NCI-H1105 (cell line): ENCODE measurements around the gene PGAM5.

Experiments used
- DNase-seq: peaks from one replicate; lab custom pipeline; 2025; lab: John Stamatoyannopoulos, UW

PGAM5 gene

GRCh38 chr12:132710405-132711079 is at the start of gene PGAM5:
PGAM5 (plus strand) TSS chr12:132710842; CDS start chr12:132710877, 35 bp downstream.
- DNase-seq: peak; percentile 86

- DNase-seq: no peak
Measured at GRCh38 chr12:132660996-132661395, 49.6 kb upstream of the PGAM5 start.

DNA sequence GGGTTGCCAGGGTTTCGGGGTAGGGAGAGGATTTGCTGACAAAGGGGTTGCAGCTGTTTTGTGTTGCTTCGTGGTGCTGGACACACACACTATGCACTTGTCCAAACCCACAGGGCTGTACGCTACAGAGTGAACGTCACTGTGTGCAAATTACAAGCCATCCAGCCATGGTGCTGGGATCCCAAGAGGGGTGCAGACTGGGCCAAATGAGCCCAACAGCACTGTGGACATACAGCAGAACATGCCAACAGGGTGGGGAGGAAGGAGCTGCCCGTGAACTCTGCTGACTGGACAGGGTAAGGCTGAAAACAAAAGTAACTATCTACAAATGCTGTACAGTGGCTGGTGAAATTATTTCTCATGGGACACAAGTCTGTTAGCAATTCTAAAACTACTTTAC is 48.7 kb upstream of the PGAM5 start:
- no peak for DNase-seq

- DNase-seq: no peak
Measured at GRCh38 chr12:132662901-132663755, 47.5 kb upstream of the PGAM5 start.

GRCh38 chr12:132664206-132665148 is 46.2 kb upstream of the PGAM5 start:
- DNase-seq: no peak

- DNase-seq: no peak
Measured at GRCh38 chr12:132665149-132665491, 45.5 kb upstream of the PGAM5 start.

DNA sequence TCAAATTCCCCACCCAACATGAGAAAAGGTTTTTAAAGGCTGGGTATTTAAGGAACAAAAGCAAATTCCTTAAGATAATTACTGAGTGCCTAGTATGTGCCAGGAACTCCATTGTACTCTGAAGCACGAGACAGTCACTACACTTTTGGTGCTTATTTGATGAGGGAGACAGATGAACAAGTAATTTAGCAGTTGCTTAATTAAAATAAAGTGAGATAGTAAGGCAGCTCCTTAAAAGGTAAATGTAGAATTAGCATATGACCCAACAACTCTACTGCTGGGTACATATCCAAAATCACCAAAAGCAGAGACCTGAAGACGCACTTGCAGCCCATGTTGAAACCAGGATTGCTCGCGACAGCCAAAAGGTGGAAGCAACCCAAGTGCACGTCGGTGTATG is 44.8 kb upstream of the PGAM5 start:
- DNase-seq: no peak

DNA sequence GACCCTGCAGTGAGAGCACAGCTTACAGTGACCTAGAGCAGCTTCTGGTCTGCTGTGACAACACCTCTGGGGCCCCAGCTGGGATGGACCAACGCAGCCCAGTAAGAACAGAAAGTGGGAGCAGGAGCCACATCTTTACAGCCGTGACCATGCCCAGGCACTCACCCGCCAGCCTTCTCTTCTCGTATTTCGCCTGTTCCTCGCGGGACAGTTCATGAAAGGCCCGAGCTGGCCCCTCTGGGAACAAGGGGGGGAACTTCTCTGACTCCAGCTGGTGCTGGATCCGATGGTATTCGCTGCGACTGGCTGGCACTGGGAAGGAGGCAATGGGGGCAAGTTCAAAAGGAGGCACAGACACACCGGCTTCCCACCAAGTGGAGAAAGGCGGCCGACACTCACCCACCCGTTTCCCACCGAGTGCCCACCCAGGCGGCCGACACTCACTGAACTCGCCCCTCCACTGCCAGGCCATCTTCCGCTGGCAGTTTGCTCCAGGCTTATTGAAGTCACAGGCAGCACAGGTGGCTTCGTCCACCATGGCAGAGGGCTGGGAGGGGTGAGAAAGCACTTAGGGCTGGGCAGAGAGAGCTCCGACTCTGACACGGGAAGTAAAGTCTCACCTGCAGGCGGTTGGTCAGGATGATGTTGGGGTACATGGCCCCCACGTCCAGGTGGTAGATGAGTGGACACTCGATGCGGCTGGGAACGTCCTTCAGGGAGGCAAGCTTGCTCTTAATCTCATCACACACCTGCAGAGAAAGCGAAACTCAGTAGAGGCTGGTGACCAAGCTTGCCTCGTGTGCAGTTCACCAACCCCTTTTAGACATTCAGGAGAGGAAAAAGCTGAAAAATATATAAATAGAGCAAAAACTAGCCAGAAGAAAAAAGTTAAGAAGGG is 42.2 kb upstream of the PGAM5 start:
- no peak for DNase-seq

DNA sequence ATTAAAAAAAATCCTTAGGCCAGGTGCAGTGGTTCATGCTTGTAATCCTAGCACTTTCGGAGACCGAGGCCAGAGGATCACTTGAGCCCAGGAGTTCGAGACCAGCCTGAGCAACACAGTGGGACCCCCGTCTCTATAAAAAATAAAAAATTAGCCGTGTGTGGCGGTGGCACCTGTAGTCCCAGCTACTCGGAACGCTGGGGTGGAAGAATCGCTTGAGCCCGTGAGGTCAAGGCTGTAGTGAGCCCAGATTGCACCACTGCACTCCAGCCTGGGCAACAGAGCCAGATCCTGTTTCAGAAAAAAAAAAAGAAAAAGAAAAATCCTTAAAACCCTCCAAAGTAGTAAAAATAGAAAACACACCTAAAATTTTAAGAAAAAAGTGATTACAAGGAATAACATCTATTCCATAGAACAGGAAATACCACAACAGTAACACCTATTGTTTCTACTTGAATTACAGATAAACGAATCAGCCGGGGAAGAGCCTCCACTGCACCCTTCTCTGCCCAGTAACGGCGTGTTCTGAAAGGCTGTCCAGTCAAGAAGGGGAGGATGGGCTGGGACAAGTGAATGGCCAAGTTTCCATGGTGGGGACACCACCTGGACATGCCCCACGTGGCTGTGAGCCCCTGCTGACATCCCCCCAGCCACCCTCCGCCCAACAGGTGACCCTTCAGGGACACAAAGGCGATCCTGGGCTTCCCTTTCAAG is 41.3 kb upstream of the PGAM5 start:
- no peak for DNase-seq

- DNase-seq: no peak
Measured at GRCh38 chr12:132672116-132672515, 38.5 kb upstream of the PGAM5 start.

GRCh38 chr12:132672678-132673077 is 38.0 kb upstream of the PGAM5 start:
- no peak for DNase-seq

DNA sequence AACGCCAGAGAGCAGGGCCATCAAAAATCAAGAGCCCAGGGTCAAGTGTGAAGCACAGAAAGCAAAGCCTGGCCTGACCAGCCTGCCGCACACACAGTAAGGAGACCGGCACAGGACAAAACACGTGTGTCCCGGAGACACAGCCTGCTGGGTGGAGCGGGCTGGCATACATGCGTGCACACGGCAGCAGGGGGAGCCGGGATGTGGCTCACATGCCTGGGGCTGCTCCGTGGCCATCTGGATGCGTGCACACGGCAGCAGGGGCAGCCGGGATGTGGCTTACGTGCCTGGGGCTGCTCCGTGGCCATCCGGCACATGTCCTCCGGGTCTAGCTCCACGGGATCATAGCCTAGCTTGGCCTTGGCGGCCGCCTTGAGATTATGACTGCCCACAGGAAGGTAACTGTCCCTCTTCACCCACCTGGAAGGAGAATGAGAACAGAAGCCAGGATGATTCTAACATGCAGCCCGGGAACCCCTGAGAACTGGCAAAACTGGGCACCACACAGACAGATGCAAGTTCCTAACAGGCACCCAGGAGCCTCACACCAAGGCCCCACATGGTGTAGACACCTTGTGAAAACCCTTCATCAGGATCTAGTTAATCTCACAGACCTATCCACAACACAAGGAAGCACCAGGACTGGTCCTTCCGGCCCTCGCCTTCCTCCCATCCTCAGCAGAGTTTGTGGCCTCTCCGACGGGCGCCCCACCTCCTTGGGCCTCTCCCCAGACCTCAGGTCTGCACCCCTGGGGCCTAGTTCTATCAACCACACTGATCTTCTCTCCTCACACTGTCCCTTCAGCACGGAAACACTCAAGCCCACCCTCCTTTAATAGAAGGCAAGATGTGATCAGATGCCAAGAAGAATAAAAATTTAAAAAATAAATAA is 37.1 kb upstream of the PGAM5 start:
- no peak for DNase-seq

- no peak for DNase-seq
Measured at GRCh38 chr12:132674561-132674960, 36.1 kb upstream of the PGAM5 start.

- DNase-seq: no peak
Measured at GRCh38 chr12:132675757-132676432, 34.7 kb upstream of the PGAM5 start.

GRCh38 chr12:132677492-132677891 is 33.1 kb upstream of the PGAM5 start:
- no peak for DNase-seq

GRCh38 chr12:132685400-132685799 is 25.2 kb upstream of the PGAM5 start:
- no peak for DNase-seq

- DNase-seq: no peak
Measured at GRCh38 chr12:132686825-132687210, 23.8 kb upstream of the PGAM5 start.

- peak; percentile 96 for DNase-seq
Measured at GRCh38 chr12:132687211-132688164, 23.2 kb upstream of the PGAM5 start, which contains the start of the genes POLE and PXMP2. POLE (minus strand) TSS chr12:132687342; CDS start chr12:132687315, 27 bp downstream. PXMP2 (plus strand) TSS chr12:132687587; CDS start chr12:132687671, 84 bp downstream.
